ENCODE data around the gene ZNF423.

Gene ZNF423

GRCh38 chr16:49660626-49661025 is 195.3 kb downstream of the ZNF423 start:
- H3K36me3 ChIP-seq (ENCODE audit: control insufficient read depth, insufficient read depth, low read length) = no peaks in the 10 kb centered on the region
- no peak overlapping the region for H3K27ac ChIP-seq
- no peak for TF ChIP-seq CTCF (IDR thresholded peaks at IDR 0.05)
- H3K9me3 ChIP-seq (ENCODE audit: control insufficient read depth, low read length) = no peaks in the 10 kb centered on the region
- no peak overlapping the region for H2AFZ ChIP-seq
- H3K9ac ChIP-seq = no peak overlapping the region
- no peak overlapping the region for H3K4me2 ChIP-seq (ENCODE audit: low read length)
- H3K4me1 ChIP-seq = no peaks in the 10 kb centered on the region
- no peaks in the 10 kb centered on the region for H3K27me3 ChIP-seq (ENCODE audit: control insufficient read depth, insufficient read depth, low read length)
- H3K79me2 ChIP-seq = no peaks in the 10 kb centered on the region
- H3K4me3 ChIP-seq (ENCODE audit: low read depth, low read length) = no peak overlapping the region

- Histone ChIP-seq H3K4me2 (ENCODE audit: low read length) (no peak overlapping the region), H3K27ac (no peak overlapping the region), H3K4me1 (no peaks in the 10 kb centered on the region), H3K27me3 (ENCODE audit: control insufficient read depth, insufficient read depth, low read length) (no peaks in the 10 kb centered on the region), H3K79me2 (no peaks in the 10 kb centered on the region), H3K4me3 (ENCODE audit: low read depth, low read length) (no peak overlapping the region), H2AFZ (no peak overlapping the region), H3K9ac (no peak overlapping the region), H3K9me3 (ENCODE audit: control insufficient read depth, low read length) (no peaks in the 10 kb centered on the region), H3K36me3 (ENCODE audit: control insufficient read depth, insufficient read depth, low read length) (no peaks in the 10 kb centered on the region)
- TF ChIP-seq CTCF (IDR thresholded peaks at IDR 0.05) = no peak
Observed at GRCh38 chr16:49659356-49659755, 196.6 kb downstream of the ZNF423 start.

- Histone ChIP-seq H2AFZ (no peak overlapping the region), H3K9me3 (ENCODE audit: control insufficient read depth, low read length) (no peaks in the 10 kb centered on the region)
- TF ChIP-seq CTCF (IDR thresholded peaks at IDR 0.05) = no peak
Observed at GRCh38 chr16:49658531-49658930, 197.4 kb downstream of the ZNF423 start.

GRCh38 chr16:49657736-49658465 is 198.0 kb downstream of the ZNF423 start:
- H3K4me1 ChIP-seq = no peaks in the 10 kb centered on the region
- no peak overlapping the region for H2AFZ ChIP-seq
- no peak overlapping the region for H3K9ac ChIP-seq
- H3K4me3 ChIP-seq (ENCODE audit: low read depth, low read length) = no peak overlapping the region
- no peak overlapping the region for H3K4me2 ChIP-seq (ENCODE audit: low read length)
- no peaks in the 10 kb centered on the region for H3K27me3 ChIP-seq (ENCODE audit: control insufficient read depth, insufficient read depth, low read length)
- no peaks in the 10 kb centered on the region for H3K9me3 ChIP-seq (ENCODE audit: control insufficient read depth, low read length)
- no peaks in the 10 kb centered on the region for H3K36me3 ChIP-seq (ENCODE audit: control insufficient read depth, insufficient read depth, low read length)
- H3K79me2 ChIP-seq = no peaks in the 10 kb centered on the region
- H3K27ac ChIP-seq = no peak overlapping the region
- TF ChIP-seq CTCF (IDR thresholded peaks at IDR 0.05) = no peak

More at GRCh38 chr16:49658531-49658930, 197.4 kb downstream of the ZNF423 start:
- Histone ChIP-seq H3K4me1 (no peaks in the 10 kb centered on the region), H3K4me3 (ENCODE audit: low read depth, low read length) (no peak overlapping the region), H3K9ac (no peak overlapping the region), H3K27me3 (ENCODE audit: control insufficient read depth, insufficient read depth, low read length) (no peaks in the 10 kb centered on the region), H3K27ac (no peak overlapping the region), H3K79me2 (no peaks in the 10 kb centered on the region), H3K36me3 (ENCODE audit: control insufficient read depth, insufficient read depth, low read length) (no peaks in the 10 kb centered on the region), H3K4me2 (ENCODE audit: low read length) (no peak overlapping the region)

- Histone ChIP-seq H3K4me1 (no peaks in the 10 kb centered on the region), H3K79me2 (no peaks in the 10 kb centered on the region), H2AFZ (no peak overlapping the region), H3K27ac (no peak overlapping the region), H3K4me2 (ENCODE audit: low read length) (no peak overlapping the region), H3K27me3 (ENCODE audit: control insufficient read depth, insufficient read depth, low read length) (no peaks in the 10 kb centered on the region), H3K4me3 (ENCODE audit: low read depth, low read length) (no peak overlapping the region), H3K9ac (no peak overlapping the region), H3K9me3 (ENCODE audit: control insufficient read depth, low read length) (no peaks in the 10 kb centered on the region), H3K36me3 (ENCODE audit: control insufficient read depth, insufficient read depth, low read length) (no peaks in the 10 kb centered on the region)
- no peak for TF ChIP-seq CTCF (IDR thresholded peaks at IDR 0.05)
Observed at GRCh38 chr16:49654425-49654824, 201.5 kb downstream of the ZNF423 start.
